ENCODE data around the gene PTPRN2.
"Not testable (repeated sequence)": the region's sequence is repeated elsewhere in the genome, so short reads cannot be mapped to it uniquely, and the experiment has no call there.

The PTPRN2 gene

DNA sequence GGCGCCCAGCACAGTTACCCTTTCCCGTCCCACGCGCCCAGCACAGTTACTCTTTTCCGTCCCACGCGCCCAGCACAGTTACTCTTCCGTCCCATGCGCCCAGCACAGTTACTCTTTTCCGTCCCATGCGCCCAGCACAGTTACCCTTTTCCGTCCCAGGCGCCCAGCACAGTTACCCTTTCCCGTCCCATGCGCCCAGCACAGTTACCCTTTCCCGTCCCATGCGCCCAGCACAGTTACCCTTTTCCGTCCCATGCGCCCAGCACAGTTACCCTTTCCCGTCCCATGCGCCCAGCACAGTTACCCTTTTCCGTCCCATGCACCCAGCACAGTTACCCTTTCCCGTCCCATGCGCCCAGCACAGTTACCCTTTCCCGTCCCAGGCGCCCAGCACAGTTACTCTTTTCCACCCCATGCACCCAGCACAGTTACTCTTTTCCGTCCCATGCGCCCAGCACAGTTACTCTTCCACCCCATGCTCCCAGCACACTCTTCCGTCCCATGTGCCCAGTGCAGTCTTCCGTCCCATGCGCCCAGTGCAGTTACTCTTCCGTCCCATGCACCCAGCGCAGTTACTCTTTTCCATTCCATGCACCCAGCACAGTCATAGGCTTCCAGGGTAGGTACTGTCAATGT is 853.7 kb downstream of the PTPRN2 start:
- DNase-seq (ENCODE audit: low read depth, low spot score); H3K27ac ChIP-seq: not testable (repeated sequence)

DNA sequence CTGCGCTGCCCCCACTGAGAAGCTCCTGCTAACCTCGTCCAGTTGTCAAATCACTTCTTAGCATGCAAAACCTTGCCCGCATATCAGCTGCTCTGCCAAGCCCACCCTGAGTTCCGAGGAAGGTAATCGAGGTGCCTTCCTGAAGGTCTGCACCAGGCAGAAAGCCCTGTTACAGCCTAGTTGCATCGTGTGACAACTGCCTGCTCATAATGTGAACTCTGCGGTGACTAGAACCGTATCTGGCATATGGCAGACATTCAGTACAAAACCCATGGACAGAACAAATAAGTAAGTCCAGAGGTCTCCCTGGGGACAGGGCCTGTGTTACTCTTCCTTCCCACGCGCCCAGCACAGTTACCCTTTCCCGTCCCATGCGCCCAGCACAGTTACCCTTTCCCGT is 856.5 kb downstream of the PTPRN2 start:
- no peak overlapping the region for H3K27ac ChIP-seq
- no peak for DNase-seq (ENCODE audit: low read depth, low spot score)

DNA sequence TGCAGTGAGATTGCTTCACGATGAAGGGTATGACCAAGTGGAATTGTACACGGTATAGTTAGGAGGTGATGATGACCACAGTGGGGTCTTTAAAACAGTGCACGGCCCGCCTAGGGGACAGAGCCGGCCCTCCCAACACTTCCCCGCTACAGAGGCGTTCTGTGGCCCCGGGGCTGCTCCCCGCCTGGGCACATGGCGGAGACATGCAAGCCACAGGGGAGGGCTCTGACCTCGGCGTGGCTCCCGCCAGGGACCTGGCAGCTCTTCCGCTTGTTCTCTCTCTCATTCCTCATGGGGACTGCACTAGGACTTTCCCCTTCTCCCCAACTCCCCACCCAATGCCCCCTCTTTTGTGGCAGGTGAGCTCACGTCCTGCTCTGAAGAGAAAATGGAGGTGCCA is 857.0 kb downstream of the PTPRN2 start:
- H3K27ac ChIP-seq = no peak overlapping the region
- DNase-seq (ENCODE audit: low read depth, low spot score) = no peak

DNA sequence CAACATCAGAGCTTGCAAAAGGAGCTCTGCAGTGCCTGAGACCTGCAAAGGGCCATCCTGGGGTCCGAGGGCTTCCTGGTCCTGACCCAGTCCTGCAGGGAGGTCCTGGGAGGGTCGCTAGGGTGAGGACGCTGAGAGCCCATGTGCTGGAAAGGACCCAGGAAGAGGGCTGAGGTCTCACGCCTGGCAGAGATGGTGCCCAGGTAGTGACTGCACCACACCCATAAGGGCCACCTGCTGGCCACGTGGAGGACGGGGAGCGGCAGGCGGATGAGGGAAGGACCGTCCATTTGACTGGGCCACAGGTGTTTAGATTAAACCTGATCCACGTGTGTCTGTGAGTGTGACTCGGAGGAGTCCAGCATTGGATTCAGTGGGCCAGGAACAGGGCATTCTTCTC is 858.1 kb downstream of the PTPRN2 start:
- no peak overlapping the region for H3K27ac ChIP-seq
- no peak for DNase-seq (ENCODE audit: low read depth, low spot score)

DNA sequence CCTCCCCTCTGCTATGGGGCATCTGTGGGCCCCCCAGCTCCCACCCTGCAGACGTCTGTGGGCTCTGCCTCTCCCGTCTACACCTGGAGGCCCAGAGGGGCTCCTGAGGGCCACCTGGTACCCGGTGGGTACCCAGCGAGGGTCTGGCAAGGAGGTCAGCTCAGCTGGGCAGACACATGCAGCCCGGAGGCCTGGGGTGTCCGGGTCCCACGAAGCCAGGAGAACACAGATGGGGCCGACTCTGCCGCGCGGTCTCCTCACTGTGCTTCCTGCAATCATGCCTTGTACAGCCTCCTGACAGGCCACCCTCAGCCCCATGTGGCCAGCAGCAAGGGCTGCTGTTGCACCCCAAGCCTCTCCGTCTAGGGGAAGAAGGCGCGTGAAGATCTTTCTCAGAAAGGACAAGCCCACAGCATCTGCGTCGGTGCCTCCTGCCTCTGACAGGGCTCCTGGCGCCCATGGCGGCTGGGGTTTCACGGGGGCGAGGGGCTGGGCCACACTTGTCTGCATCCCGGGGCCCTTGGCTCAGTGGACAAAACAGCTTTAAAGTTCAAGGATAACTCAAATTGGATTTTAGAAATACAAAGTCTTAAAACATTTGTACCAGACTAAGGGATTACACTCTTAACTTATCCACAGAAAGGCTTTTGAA is 859.5 kb downstream of the PTPRN2 start:
- H3K27ac ChIP-seq = no peak overlapping the region
- no peak for DNase-seq (ENCODE audit: low read depth, low spot score)

DNA sequence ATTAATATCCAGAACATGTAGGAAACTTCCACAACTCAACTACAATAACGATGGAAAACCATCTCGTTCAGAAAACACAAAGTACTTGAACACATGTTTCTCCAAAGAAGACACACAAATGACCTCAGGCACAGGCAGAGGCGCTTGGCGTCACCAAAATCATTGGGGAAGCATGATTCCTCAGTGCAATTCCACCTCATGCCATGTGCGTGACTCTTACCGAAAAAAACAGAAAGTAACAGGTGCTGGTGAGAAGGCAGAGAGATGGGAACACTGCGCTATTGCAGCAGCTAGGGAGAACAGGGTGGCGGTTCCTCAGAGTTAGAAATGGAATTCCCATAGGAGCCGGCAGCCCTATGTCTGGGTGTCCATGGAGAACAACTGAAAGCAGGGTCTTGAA is 860.9 kb downstream of the PTPRN2 start:
- no peak overlapping the region for H3K27ac ChIP-seq
- no peak for DNase-seq (ENCODE audit: low read depth, low spot score)

DNA sequence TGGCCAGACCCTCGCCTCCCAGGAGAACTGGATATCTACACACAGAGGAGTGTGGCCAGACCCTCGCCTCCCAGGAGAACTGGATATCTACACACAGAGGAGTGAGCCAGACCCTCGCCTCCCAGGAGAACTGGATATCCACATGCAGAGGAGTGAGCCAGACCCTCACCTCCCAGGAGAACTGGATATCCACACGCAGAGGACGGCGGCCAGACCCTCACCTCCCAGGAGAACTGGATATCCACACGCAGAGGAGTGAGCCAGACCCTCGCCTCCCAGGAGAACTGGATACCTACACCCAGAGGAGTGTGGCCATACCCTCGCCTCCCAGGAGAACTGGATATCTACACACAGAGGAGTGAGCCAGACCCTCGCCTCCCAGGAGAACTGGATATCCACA is 862.3 kb downstream of the PTPRN2 start:
- H3K27ac ChIP-seq; DNase-seq (ENCODE audit: low read depth, low spot score): not testable (repeated sequence)

DNA sequence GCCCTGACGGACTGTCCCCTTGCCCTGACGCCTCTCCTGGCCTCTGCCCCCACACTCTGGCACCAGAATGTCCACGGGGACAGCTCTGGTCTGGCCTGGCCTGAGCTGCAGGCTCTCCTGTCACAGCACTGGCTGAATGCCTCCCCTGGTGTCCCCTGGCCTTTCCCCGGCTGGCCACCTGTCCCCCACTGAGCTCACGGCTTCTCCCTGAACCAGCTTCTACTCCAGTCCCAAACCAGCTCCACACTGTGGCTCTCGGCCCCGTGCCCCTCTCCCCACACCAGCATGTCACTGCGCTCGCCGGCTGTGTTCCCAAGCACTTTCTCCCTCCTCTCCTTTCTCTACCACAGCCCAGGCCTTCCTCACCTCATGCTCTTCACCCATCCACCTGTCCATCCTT is 864.4 kb downstream of the PTPRN2 start:
- H3K27ac ChIP-seq = no peak overlapping the region
- DNase-seq (ENCODE audit: low read depth, low spot score) = no peak

DNA sequence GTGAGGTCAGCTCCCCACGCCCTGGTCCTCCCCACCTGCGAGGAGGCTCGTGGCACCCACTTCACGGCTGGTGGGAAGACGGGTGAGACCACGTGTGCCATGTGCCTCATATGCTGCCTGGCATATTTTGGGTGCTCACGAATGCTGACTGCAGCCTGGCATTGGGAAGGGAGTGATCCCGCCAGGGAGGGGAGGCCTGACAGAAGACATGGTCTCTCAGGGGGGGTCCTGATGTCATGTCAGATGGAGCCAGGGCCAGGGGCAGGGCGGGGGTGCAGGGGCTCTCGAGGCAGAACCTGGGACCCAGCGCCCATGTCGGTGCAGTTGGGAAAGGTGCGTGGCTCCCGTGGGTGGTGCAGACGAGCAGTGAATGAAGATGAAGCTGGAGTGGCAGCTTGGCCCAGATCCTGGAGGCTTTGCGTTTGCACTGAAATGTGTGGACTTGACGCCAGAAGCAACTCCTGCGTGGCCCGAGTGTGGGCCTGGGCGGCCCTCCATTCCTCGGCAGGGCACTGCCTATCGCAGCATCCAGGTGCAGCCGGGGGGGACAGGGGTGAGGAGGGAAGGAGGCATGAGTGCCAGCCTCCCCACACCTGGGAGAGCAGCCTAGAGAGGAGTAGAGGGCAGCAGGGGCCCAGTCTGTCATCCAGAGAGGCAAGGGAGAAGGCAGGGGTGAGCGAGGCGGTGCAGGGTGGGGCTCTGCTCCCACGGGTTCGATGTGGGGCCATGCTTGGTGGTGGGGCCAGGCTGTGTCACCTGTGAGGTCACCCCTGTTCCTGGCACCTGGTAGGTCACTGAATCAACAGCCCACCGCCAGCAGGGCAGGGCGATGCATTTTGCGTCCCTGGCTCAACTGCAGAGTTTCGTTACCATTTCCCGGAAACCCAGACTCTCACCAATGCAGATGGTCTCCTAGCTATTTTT is 865.2 kb downstream of the PTPRN2 start:
- no peak overlapping the region for H3K27ac ChIP-seq
- DNase-seq (ENCODE audit: low read depth, low spot score) = no peak

DNA sequence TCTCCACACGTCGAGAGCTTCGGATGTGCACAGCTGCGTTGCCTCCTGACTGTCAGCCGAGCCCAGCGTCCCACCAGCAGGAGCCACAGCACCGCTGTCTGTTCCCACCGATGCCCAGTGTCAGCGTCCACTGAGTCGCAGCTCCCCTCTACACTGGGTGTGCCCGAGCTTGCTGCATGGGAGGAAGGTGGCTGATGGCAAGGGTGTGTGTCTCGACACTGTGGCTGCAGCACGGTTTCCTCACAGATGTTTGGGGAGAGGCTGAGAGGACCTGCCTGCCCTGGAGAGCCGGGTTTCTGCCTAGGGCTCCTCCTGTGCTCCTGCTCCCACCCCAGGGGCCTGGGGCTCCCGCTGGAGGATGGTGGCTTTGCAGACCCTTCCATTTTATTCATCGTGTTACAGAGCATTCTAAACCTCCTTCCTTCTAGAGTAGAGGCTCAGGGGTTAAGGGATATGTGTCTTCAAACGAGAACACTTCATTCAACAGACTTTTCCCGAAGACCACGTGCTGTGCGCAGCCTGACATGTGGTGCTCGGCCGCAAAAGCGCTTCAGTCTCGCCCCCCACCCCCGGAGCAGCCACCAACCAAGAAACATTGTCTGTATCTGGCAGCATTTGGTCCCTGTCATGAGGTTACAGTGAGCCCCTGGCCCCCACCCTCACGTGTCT is 866.0 kb downstream of the PTPRN2 start:
- no peak overlapping the region for H3K27ac ChIP-seq
- DNase-seq (ENCODE audit: low read depth, low spot score) = no peak

DNA sequence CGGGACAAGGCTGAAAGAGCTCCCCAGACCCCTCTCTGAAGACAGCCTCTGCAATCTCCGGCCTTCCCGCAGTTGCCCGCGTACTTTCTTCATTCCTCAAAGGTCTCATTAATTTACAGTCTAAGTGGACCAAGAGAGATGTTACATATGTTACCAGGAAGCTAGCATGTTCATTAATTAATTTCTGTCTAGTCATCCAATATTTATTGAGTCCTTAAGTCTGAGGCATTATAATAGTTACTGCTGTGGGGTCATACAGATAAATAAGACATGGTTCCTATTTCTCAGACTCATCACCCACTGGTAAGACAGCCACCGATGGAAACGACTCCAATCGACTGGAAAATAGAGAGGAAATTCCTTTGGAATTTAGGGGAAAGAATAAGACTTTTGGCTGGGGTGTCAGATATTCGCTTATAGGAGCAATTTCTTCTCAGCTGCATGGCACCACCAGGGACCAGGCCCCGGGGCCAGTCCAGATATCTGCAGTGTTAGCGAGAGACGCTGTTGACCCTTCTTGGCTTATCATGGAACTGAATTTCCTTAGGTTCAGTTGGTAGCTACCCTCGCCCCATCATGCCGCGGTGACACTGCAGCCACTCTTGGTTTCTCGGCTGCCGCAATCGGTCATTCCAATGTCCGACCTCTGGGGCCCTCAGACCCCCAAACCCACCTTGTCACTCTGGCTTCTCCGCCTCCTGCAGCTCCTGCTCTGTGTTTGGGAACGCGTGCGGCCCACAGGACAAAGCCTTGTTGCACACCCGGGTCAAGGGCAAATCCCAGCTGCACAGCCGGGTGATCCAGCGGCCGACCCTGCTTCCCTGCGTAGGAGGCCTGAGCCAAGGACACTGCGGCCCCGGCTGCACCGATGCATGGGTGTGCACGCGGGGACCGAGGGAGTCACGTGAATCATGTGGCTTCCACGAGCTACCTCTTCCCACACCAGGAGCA is 867.6 kb downstream of the PTPRN2 start:
- no peak for DNase-seq (ENCODE audit: low read depth, low spot score)
- no peak overlapping the region for H3K27ac ChIP-seq

DNA sequence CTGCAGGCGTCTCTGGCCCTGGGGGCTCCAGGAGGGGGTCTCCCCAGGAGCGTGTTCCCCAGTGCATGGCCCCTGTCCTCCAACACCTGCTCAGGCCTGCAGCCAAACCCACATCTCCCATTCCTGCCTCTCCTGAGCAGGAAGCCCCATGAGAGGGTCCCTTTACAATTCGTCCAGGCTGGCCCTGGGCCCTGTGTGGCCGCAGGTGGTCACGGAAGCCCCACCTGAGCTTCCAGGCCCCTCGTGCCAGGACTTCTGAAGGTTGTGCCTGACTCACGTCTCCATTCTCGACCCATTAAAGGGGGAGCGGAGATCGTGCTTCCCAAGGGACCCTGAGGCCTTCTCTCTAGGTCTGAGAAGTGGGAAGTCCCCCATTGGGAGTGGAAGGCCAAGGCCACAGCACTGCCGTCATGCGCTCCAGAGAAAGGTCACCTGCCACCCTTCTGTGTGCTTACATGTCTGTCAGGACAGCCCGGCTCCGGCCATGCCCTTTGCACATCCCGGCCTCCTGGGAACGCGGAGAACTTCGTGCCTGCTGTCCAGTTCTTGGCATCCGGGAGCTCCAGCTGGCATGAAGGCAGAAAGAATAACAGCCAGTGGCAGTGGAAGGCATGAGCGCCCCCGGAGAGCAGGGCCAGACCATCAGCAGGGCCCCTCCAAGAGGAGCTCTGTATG is 868.5 kb downstream of the PTPRN2 start:
- H3K27ac ChIP-seq = no peak overlapping the region
- no peak for DNase-seq (ENCODE audit: low read depth, low spot score)

DNA sequence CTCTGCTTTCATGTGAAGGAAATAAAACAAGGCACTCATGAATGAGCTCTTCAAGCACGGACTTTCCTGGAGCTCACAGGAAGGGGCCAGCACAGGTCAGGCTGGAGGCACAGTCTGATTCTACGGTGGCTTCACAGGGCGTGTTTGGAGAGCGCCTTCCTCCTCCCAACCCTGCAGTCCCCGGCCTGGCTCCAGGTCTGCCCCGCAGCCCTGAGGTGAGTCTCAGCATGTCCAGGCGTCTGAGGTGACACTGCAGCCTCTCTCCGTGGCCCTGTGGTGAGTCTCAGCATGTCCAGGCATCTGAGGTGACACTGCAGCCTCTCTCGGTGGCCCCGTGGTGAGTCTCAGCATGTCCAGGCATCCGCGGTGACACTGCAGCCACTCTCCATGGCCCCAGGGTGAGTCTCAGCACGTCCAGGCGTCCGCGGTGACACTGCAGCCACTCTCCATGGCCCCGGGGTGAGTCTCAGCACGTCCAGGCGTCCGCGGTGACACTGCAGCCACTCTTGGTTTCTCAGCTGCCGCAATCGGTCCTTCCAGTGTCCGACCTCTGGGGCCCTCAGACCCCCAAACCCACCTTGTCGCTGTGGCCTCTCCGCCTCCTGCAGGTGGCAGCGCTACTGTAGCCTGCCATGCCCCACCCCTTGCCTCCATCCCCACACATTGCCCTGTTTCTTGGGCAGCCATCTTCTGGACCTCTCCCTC is 869.2 kb downstream of the PTPRN2 start:
- DNase-seq (ENCODE audit: low read depth, low spot score) = no peak
- no peak overlapping the region for H3K27ac ChIP-seq

DNA sequence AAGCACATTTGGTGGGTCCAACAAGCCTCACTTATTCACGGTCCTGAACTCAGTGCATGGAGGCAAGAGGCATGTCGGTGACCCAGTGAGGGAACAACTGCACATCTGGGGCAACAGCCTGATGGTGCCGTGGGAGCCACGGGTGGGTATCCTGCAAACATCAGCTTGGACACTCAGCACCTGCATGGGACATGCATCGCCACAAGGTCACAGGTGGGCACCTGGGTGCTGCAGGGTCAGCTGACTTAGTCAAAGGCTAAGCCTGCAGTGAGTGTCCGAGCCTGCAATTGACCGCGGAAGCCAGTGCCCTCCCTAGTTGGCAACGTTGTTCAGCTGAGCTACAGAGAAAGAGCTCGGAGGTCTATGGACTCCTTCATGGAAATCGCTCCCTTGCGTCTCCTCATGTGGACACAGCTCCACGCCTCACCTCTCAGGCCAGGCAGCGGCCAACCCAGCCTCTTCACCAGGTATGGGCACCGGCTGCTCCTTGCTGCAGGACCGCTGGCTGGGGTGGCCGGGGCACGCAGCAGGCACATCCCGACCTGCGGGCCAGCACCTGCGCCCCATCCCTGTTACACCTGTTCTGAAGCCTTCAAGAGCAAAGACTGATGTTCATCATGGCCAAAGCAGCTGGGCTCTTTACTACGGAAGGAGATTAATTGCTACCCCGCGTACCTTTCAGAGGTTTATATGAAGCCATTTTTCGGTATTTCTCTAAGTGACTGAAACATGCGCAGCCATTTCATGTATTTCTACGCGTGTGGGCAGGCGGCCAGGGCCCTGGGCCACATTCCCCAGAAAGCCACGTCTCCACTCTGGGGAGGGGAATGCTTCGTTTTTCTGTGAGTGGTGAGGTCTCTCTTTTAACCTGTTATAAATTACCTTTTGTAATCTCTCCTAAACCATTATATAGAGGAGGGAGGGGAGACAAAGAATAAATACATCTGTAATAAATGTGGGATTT is 870.1 kb downstream of the PTPRN2 start:
- H3K27ac ChIP-seq = no peak overlapping the region
- DNase-seq (ENCODE audit: low read depth, low spot score) = no peak

DNA sequence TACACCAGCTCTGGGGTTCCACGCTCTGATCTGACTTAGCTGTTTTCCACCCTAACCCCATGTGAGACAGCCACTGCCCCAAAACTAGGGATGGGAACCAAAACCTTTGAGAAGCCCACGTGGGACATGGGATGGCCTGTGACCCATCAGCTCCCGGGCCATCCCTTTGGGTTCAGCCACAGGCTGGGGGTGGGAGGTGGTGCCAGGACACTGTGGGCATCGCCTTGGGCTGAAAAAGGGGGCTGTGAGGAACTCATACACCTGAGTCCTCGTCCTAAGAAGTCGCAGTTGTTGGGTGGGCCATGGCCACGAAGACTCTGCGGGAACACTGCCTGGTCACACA is 871.7 kb downstream of the PTPRN2 start:
- no peak for DNase-seq (ENCODE audit: low read depth, low spot score)
- H3K27ac ChIP-seq = no peak overlapping the region

DNA sequence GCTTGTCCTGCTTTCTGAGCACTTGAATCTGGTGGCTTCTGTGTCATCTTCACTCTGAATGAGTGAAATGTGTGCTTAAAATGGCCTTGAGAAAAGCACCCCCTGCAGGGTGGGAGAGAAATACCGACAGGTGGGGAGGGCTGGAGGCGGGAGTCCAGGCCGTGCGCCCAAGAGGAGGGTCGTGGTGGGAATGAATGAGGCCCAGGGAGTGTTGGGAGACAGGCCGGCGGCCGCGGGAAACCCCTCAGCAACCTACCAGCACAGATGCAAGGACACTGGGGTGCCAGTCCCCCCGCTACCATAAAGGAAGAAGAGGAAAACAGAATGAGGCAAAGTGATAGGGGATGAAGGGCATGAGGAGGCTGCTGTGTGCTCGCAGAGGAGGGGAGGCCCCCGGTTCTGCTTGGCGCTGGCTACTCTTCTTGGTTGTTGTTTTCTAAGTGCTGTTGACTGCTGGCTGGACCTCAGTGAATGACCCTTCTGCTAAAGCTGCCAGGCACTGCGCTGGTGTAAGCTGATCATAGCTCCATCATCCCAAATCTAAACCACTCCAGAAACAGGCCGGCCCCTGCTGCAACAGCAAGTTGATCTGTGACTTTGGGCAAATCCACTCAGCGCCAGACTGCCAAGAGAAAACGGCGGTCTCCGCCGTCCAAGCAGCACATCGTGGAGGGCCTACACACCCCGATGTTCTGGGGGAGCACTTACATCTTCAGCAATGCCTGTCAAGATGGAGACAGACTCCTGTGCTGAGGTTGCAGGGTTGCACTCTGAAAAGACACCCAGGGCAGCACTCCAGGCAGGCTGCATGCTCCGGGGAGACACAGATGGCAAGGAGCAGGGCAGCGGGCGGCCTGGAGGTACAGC is 872.3 kb downstream of the PTPRN2 start:
- DNase-seq (ENCODE audit: low read depth, low spot score) = no peak
- no peak overlapping the region for H3K27ac ChIP-seq

All from epithelial cell of prostate (primary cell).